HG02943 (cell line): Measurements from ENCODE around the gene FBXW11.
"Not testable (repeated sequence)": the region's sequence is repeated elsewhere in the genome, so short reads cannot be mapped to it uniquely, and the experiment has no call there.

Source experiments
- ATAC-seq: cut with Tn5 transposase; IDR thresholded peaks from one replicate; pipeline ENCODE4 v1.9.1; 2021; ENCODE audit warnings: mild to moderate bottlenecking, low read depth, moderate library complexity; ENCODE audit not compliant: unreplicated experiment

FBXW11 gene

GRCh38 chr5:172020110-172020786 lies 13.8 kb upstream of the FBXW11 start:
- not testable (repeated sequence) for ATAC-seq

- no peak for ATAC-seq
These were observed 8.9 kb upstream of the FBXW11 start for GRCh38 chr5:172015346-172015745.

GRCh38 chr5:172010278-172010677 lies 3.8 kb upstream of the FBXW11 start:
- ATAC-seq = no peak

- no peak for ATAC-seq
These were observed 3.3 kb upstream of the FBXW11 start for GRCh38 chr5:172009536-172010270.

GRCh38 chr5:172008689-172009141 lies 2.3 kb upstream of the FBXW11 start:
- no peak for ATAC-seq

GRCh38 chr5:172008111-172008455 lies 1.6 kb upstream of the FBXW11 start:
- no peak for ATAC-seq

- ATAC-seq = no peak
These were observed 1.0 kb upstream of the FBXW11 start for GRCh38 chr5:172007175-172008110.

- ATAC-seq = peak; percentile 7
These were observed 624 bp downstream of the FBXW11 start for GRCh38 chr5:172005708-172006320.

GRCh38 chr5:172004824-172005237 lies 1.6 kb downstream of the FBXW11 start:
- ATAC-seq = no peak

GRCh38 chr5:172003746-172004145 lies 2.7 kb downstream of the FBXW11 start:
- ATAC-seq = no peak

GRCh38 chr5:172002840-172003512 lies 3.5 kb downstream of the FBXW11 start:
- ATAC-seq = no peak

GRCh38 chr5:172002310-172002709 lies 4.1 kb downstream of the FBXW11 start:
- no peak for ATAC-seq

- ATAC-seq = no peak
These were observed 6.6 kb downstream of the FBXW11 start for GRCh38 chr5:171999877-172000276.

GRCh38 chr5:171999100-171999499 lies 7.3 kb downstream of the FBXW11 start:
- no peak for ATAC-seq

GRCh38 chr5:171997011-171997410 lies 9.4 kb downstream of the FBXW11 start:
- ATAC-seq = no peak

- ATAC-seq = no peak
These were observed 13.6 kb downstream of the FBXW11 start for GRCh38 chr5:171992813-171993212.

GRCh38 chr5:171992305-171992704 lies 14.1 kb downstream of the FBXW11 start:
- ATAC-seq = no peak

- no peak for ATAC-seq
These were observed 15.8 kb downstream of the FBXW11 start for GRCh38 chr5:171990713-171991015.

GRCh38 chr5:171989946-171990712 lies 16.3 kb downstream of the FBXW11 start:
- ATAC-seq = no peak
